Naive thymus-derived CD8-positive, alpha-beta T cell (primary cell): ENCODE measurements around the gene RAB15. TPM values are rescaled to one million over a fixed set of nuclear protein-coding genes. Genes with fewer than 3 reads are reported as not detected.

Experiments used
- ATAC-seq, 2 donors: fragments of 150-1000 bp; cut with Tn5 transposase in 1 of 2; sonication (Bioruptor Pico), chemical (Tn5 transposase) in 1 of 2; 1 replicate in 1 of 2; 2 replicates in 1 of 2; pipeline ENCODE4 v1.10.0; 2021; ENCODE audit warnings: mild to moderate bottlenecking in 2 of 2, moderate library complexity in 2 of 2
- POLR2A ChIA-PET: fragments of 350-600 bp; sonication (Branson Sonifier 250); formaldehyde crosslinking; loops from one replicate; lab custom pipeline; 2021; ENCODE audit warnings: antibody characterized with exemption; lab: Charles Lee
- DNase-seq, 10 donors: peaks; one replicate each; pipeline versions ENCODE4 v3.0.0 to v3.0.0-alpha.2; 2020 to 2022
- H3K27ac Mint-ChIP-seq, 10 donors: one replicate each; pipeline ENCODE4 v1.8.0; 2020 to 2022; ENCODE audit warnings: mild to moderate bottlenecking in 10 of 10, mixed read lengths in 10 of 10, moderate library complexity in 4 of 10, inconsistent platforms in 1 of 10
- H3K27me3 Mint-ChIP-seq, 5 donors: one replicate each; pipeline ENCODE4 v1.8.0; 2021 to 2022; ENCODE audit warnings: mixed read lengths in 5 of 5
- H3K36me3 Mint-ChIP-seq, 3 donors: one replicate each; pipeline ENCODE4 v1.8.0; 2020 to 2022; ENCODE audit warnings: mixed read lengths in 3 of 3, mild to moderate bottlenecking in 2 of 3, inconsistent platforms in 1 of 3
- H3K4me1 Mint-ChIP-seq, 4 donors: one replicate each; pipeline ENCODE4 v1.8.0; 2021 to 2022; ENCODE audit warnings: mixed read lengths in 4 of 4
- H3K4me3 Mint-ChIP-seq, 10 donors: one replicate each; pipeline ENCODE4 v1.8.0; 2020 to 2022; ENCODE audit warnings: mild to moderate bottlenecking in 10 of 10, mixed read lengths in 10 of 10, moderate library complexity in 6 of 10, inconsistent platforms in 1 of 10
- H3K9me3 Mint-ChIP-seq, 9 donors: one replicate each; pipeline ENCODE4 v1.8.0; 2020 to 2022; ENCODE audit warnings: mixed read lengths in 9 of 9, mild to moderate bottlenecking in 3 of 9, inconsistent platforms in 1 of 9, moderate library complexity in 1 of 9
- polyA plus RNA-seq, 3 donors: library from polyadenylated mRNA; unstranded; fragments of 300-500 nt; fragmentation: Illumina TruSeq; gene quantifications; one replicate each; pipeline ENCODE4 v1.2.3, GENCODE V29; 2021
- total RNA-seq, 8 experiments: library from RNA in 2 of 8; stranded (reverse) in 2 of 8; gene quantifications; one replicate each; pipeline ENCODE4 v1.2.3 and lab custom pipeline; 2021 to 2026

Gene RAB15
- total and polyA plus RNA-seq, 5 experiments from 2014 or later: 3.9 to 11.9 (median 4.7) TPM

- Mint-ChIP-seq H3K27ac (peak overlapping the region in 5 of 10 donors; percentile 84 to 90 (median 88)), H3K4me1 (peaks cover 16 to 65% (median 24%) of the 10 kb centered on the region in 4 donors), H3K36me3 (peaks cover 15 to 63% (median 50%) of the 10 kb centered on the region in 3 donors), H3K27me3 (no peaks in the 10 kb centered on the region), H3K9me3 (peaks cover 0 to 2% (median 0%) of the 10 kb centered on the region in 9 donors), H3K4me3 (peak overlapping the region in 7 of 10 donors; percentile 22 to 65 (median 59))
- DNase-seq (no peak), ATAC-seq (no peak)
- POLR2A ChIA-PET: interaction anchor here (0.6 to 1.3 kb wide), 2 partner anchors 15 to 44 kb away, joined by 4 to 5 read pairs; no protein-coding TSS in a partner anchor
Measured at GRCh38 chr14:64930085-64930843, 41.9 kb downstream of the RAB15 start.

GRCh38 chr14:64929014-64929359 lies 43.1 kb downstream of the RAB15 start:
- peak in 1 of 10 donors; percentile 8 for DNase-seq
- Mint-ChIP-seq H3K27ac (no peak overlapping the region), H3K9me3 (peaks cover 0 to 2% (median 0%) of the 10 kb centered on the region in 9 donors), H3K4me1 (peaks cover 17 to 62% (median 23%) of the 10 kb centered on the region in 4 donors), H3K27me3 (no peaks in the 10 kb centered on the region), H3K4me3 (no peak overlapping the region), H3K36me3 (peaks cover 8 to 59% (median 45%) of the 10 kb centered on the region in 3 donors)
- POLR2A ChIA-PET: interaction anchor here (0.9 to 6.1 kb wide), 2 partner anchors 14 to 18 kb away, joined by 3 to 67 read pairs; partner anchors contain the start of gene CHURC1
- ATAC-seq: peak in 1 of 2 donors; percentile 69

GRCh38 chr14:64928239-64929013 lies 43.7 kb downstream of the RAB15 start:
- H3K9me3 Mint-ChIP-seq: peaks cover 0 to 2% (median 0%) of the 10 kb centered on the region in 9 donors
- DNase-seq (peak in 3 of 10 donors; percentile 51 to 72 (median 71)), ATAC-seq (peak; percentile 73 to 88)
- H3K27ac Mint-ChIP-seq: no peak overlapping the region
- H3K4me3 Mint-ChIP-seq: no peak overlapping the region
- peaks cover 18 to 63% (median 26%) of the 10 kb centered on the region in 4 donors for H3K4me1 Mint-ChIP-seq
- POLR2A ChIA-PET: interaction anchor here (0.9 to 6.1 kb wide), 3 partner anchors 14 to 18 kb away, joined by 3 to 67 read pairs (median 5); partner anchors contain the start of gene CHURC1
- H3K27me3 Mint-ChIP-seq: no peaks in the 10 kb centered on the region
- peaks cover 8 to 58% (median 42%) of the 10 kb centered on the region in 3 donors for H3K36me3 Mint-ChIP-seq

DNA sequence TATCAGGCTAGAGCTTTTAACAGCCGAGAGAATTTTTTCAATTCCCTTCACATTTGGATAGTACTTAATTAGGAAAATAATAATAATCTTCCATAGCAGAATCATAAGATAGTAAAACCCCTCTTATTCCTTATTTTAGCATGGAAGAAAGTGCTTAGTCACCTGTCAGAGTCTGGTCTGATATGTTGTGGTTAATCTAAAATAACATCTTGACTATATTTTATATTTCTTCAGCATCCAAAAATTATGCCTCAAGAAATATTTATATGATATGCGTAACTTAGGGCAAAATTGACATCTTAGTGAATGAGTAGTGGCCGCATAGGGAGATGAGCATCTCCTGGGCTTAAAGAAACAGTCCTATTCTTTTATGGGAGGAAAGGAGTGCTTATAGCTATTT lies 45.1 kb downstream of the RAB15 start:
- Mint-ChIP-seq H3K27me3 (no peaks in the 10 kb centered on the region), H3K36me3 (peaks cover 8 to 45% (median 33%) of the 10 kb centered on the region in 3 donors), H3K4me3 (peak overlapping the region in 1 of 10 donors; percentile 7), H3K9me3 (peaks cover 0 to 2% (median 0%) of the 10 kb centered on the region in 9 donors), H3K4me1 (peaks cover 18 to 59% (median 24%) of the 10 kb centered on the region in 4 donors), H3K27ac (peak overlapping the region in 6 of 10 donors; percentile 41 to 87 (median 68))
- no peak for ATAC-seq
- DNase-seq: no peak
- POLR2A ChIA-PET: interaction anchor here (1.4 to 6.1 kb wide), 3 partner anchors 12 to 60 kb away, joined by 5 to 67 read pairs (median 5); partner anchors contain the start of genes CHURC1 and FNTB

GRCh38 chr14:64926398-64926995 lies 45.6 kb downstream of the RAB15 start:
- H3K4me3 Mint-ChIP-seq: peak overlapping the region in 6 of 10 donors; percentile 1 to 57 (median 13)
- H3K9me3 Mint-ChIP-seq: peaks cover 0 to 2% (median 0%) of the 10 kb centered on the region in 9 donors
- H3K4me1 Mint-ChIP-seq: peaks cover 22 to 59% (median 29%) of the 10 kb centered on the region in 4 donors
- peaks cover 8 to 45% (median 34%) of the 10 kb centered on the region in 3 donors for H3K36me3 Mint-ChIP-seq
- H3K27ac Mint-ChIP-seq: peak overlapping the region in 6 of 10 donors; percentile 41 to 87 (median 59)
- no peak for ATAC-seq
- POLR2A ChIA-PET: interaction anchor here (1.6 to 6.1 kb wide), 2 partner anchors 12 to 60 kb away, joined by 5 to 67 read pairs; partner anchors contain the start of genes CHURC1 and FNTB
- no peaks in the 10 kb centered on the region for H3K27me3 Mint-ChIP-seq
- no peak for DNase-seq

DNA sequence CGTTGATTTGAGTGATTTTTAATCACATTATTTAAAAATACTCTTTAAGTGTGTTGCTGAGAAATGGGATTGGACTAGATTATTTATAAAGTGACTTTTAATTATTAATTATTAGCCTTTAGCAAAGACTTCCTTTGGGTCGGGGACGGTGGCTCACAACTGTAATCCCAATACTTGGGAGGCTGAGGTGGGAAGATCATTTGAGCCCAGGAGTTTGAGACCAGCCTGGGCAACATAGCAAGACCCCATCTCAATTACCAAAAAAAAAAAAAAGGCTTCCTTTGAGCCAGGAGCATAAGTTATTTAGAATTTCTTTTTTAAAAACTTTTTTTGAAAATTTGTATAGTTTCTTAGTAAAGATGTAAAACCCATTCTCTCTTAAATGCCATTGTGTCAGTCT lies 49.1 kb downstream of the RAB15 start:
- peaks cover 17 to 55% (median 38%) of the 10 kb centered on the region in 3 donors for H3K36me3 Mint-ChIP-seq
- H3K27me3 Mint-ChIP-seq: no peaks in the 10 kb centered on the region
- peaks cover 29 to 69% (median 58%) of the 10 kb centered on the region in 4 donors for H3K4me1 Mint-ChIP-seq
- DNase-seq: no peak
- H3K4me3 Mint-ChIP-seq: no peak overlapping the region
- ATAC-seq: no peak
- peaks cover 0 to 2% (median 0%) of the 10 kb centered on the region in 9 donors for H3K9me3 Mint-ChIP-seq
- peak overlapping the region in 4 of 10 donors; percentile 65 to 84 (median 72) for H3K27ac Mint-ChIP-seq
- POLR2A ChIA-PET: no interaction called here

- DNase-seq (no peak), ATAC-seq (no peak)
- peaks cover 39 to 85% (median 73%) of the 10 kb centered on the region in 4 donors for H3K4me1 Mint-ChIP-seq
- H3K9me3 Mint-ChIP-seq: peaks cover 0 to 2% (median 0%) of the 10 kb centered on the region in 9 donors
- H3K27ac Mint-ChIP-seq: peak overlapping the region in 7 of 10 donors; percentile 0 to 62 (median 34)
- no peaks in the 10 kb centered on the region for H3K27me3 Mint-ChIP-seq
- H3K4me3 Mint-ChIP-seq: peak overlapping the region in 5 of 10 donors; percentile 1 to 38 (median 31)
- H3K36me3 Mint-ChIP-seq: peaks cover 8 to 54% (median 26%) of the 10 kb centered on the region in 3 donors
- POLR2A ChIA-PET: interaction anchor here (0.6 kb wide), 1 partner anchor 63 kb away, joined by 6 read pairs; no protein-coding TSS in a partner anchor
Measured at GRCh38 chr14:64920465-64920864, 51.7 kb downstream of the RAB15 start.

DNA sequence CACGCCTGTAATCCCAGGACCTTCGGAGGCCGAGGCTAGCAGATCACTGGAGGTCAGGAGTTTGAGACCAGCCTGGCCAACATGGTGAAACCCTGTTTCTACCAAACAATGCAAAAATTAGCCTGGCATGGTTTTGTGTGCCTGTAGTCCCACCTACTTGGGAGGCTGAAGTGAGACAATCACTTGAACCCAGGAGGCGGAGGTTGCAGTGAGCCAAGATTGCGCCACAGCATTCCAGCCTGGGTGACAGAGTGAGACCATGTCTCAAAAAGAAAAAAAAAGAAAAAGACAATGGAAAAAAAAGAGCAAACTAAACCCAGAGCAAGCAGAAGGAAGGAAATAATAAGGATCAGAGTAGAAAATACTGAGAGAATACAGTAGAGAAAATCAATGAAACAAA lies 52.5 kb downstream of the RAB15 start:
- peaks cover 43 to 88% (median 77%) of the 10 kb centered on the region in 4 donors for H3K4me1 Mint-ChIP-seq
- ATAC-seq (no peak), DNase-seq (no peak)
- peak overlapping the region in 5 of 10 donors; percentile 12 to 36 (median 20) for H3K4me3 Mint-ChIP-seq
- no peaks in the 10 kb centered on the region for H3K27me3 Mint-ChIP-seq
- peaks cover 13 to 52% (median 22%) of the 10 kb centered on the region in 3 donors for H3K36me3 Mint-ChIP-seq
- H3K9me3 Mint-ChIP-seq: peaks cover 0 to 2% (median 0%) of the 10 kb centered on the region in 9 donors
- H3K27ac Mint-ChIP-seq: peak overlapping the region in 6 of 10 donors; percentile 29 to 74 (median 55)
- POLR2A ChIA-PET: no interaction called here

GRCh38 chr14:64919215-64919614 lies 52.9 kb downstream of the RAB15 start:
- peaks cover 0 to 2% (median 0%) of the 10 kb centered on the region in 9 donors for H3K9me3 Mint-ChIP-seq
- DNase-seq: no peak
- peak overlapping the region in 3 of 10 donors; percentile 24 to 36 (median 33) for H3K4me3 Mint-ChIP-seq
- POLR2A ChIA-PET: no interaction called here
- H3K36me3 Mint-ChIP-seq: peaks cover 13 to 48% (median 19%) of the 10 kb centered on the region in 3 donors
- no peaks in the 10 kb centered on the region for H3K27me3 Mint-ChIP-seq
- H3K4me1 Mint-ChIP-seq: peaks cover 41 to 86% (median 75%) of the 10 kb centered on the region in 4 donors
- peak overlapping the region in 5 of 10 donors; percentile 12 to 83 (median 48) for H3K27ac Mint-ChIP-seq
- ATAC-seq: no peak

DNA sequence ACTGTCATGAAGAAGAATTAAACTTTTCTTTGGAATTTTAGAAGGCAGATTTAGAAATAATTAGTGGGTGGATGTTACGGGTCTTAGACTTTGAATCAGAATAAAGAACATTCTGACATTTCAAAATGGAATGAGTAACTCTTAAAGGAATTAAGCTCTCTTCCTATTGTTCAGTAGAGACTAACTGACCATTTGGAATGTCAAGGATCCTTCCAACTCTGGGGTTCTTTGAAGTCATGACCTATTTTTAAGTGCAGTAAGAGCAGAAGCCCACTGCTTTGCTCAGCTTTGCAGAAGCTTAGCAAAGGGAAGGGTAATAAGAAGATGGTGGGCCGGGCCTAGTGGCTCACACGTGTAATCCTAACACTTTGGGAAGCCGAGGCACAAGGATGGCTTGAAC lies 53.9 kb downstream of the RAB15 start:
- no peak for ATAC-seq
- H3K27ac Mint-ChIP-seq: peak overlapping the region in 7 of 10 donors; percentile 25 to 89 (median 58)
- POLR2A ChIA-PET: no interaction called here
- H3K9me3 Mint-ChIP-seq: peaks cover 0 to 2% (median 0%) of the 10 kb centered on the region in 9 donors
- H3K4me1 Mint-ChIP-seq: peaks cover 43 to 85% (median 74%) of the 10 kb centered on the region in 4 donors
- no peak for DNase-seq
- peaks cover 13 to 41% (median 19%) of the 10 kb centered on the region in 3 donors for H3K36me3 Mint-ChIP-seq
- H3K27me3 Mint-ChIP-seq: no peaks in the 10 kb centered on the region
- H3K4me3 Mint-ChIP-seq: peak overlapping the region in 8 of 10 donors; percentile 11 to 90 (median 46)

DNA sequence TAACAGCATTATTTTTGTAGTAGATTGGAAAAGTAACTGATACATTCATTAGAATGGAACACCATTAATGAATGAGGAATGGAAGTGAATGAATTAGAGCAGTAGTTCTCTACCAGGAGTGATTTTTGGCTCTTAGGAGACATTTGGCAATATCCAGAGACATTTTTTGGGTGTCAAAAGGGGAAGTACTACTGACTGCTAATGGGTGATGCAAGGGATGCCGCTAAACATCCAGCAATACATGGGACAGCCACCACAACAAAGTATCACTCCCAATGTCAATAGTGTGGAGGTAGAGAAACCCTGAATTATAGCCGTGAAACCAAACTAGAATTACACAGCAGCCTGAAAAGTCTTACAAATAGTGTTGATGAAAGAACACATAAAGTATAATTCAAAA lies 56.3 kb downstream of the RAB15 start:
- peaks cover 37 to 70% (median 64%) of the 10 kb centered on the region in 4 donors for H3K4me1 Mint-ChIP-seq
- DNase-seq (no peak), ATAC-seq (no peak)
- peak overlapping the region; percentile 84 to 97 (median 92) for H3K4me3 Mint-ChIP-seq
- POLR2A ChIA-PET: interaction anchor here (0.9 to 2.3 kb wide), 4 partner anchors 11 to 56 kb away, joined by 3 to 67 read pairs (median 4); partner anchors contain the start of gene GPX2
- peaks cover 11 to 33% (median 16%) of the 10 kb centered on the region in 3 donors for H3K36me3 Mint-ChIP-seq
- no peaks in the 10 kb centered on the region for H3K27me3 Mint-ChIP-seq
- H3K27ac Mint-ChIP-seq: peak overlapping the region; percentile 93 to 99 (median 98)
- H3K9me3 Mint-ChIP-seq: no peaks in the 10 kb centered on the region
